ENCODE data around the gene AMBRA1.

The AMBRA1 gene

DNA sequence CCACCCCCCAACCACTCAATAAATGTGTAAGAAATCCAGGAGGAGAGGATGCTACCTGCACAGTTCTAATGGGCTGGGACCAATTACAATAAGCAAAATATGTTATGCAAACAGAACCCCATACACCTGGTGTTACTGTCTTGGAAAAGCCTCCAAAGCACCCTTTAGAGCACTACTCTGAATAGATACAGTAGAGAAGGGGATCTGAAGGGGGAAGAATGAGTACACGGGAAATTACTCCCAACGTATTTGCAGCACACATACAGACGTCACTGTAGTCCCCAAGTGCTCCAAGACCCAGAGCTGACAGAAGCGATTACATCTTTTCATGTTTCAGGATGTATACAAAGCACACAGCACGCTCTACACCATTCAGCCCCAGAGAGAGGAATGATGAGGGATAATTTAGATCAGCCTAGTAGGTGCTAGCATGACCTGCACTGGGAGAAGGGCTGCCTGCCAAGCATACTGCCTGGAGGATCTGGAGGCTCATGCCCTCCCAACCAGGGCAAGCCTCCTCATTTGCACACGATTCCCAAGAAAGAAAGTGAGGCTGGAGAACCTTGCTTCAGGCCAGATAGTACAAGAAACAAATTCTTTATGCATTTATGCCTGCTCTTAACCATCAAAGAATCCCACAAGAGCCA, 63.8 kb downstream of the AMBRA1 start:
- Mint-ChIP-seq H3K27me3 (ENCODE audit: low read depth, poor library complexity) (no peaks in the 10 kb centered on the region), H3K36me3 (ENCODE audit: low read depth) (peaks cover 43% of the 10 kb centered on the region), H3K4me1 (peaks cover 12% of the 10 kb centered on the region), H3K4me3 (no peak overlapping the region), H3K9me3 (peaks cover 12% of the 10 kb centered on the region), H3K27ac (no peak overlapping the region)
- no peak for DNase-seq
- TF ChIP-seq CTCF (IDR thresholded peaks at IDR 0.05) = no peak

GRCh38 chr11:46529095-46529905, 64.5 kb downstream of the AMBRA1 start:
- no peak overlapping the region for H3K4me3 Mint-ChIP-seq
- H3K36me3 Mint-ChIP-seq (ENCODE audit: low read depth) = peaks cover 43% of the 10 kb centered on the region
- H3K4me1 Mint-ChIP-seq = peaks cover 8% of the 10 kb centered on the region
- H3K27me3 Mint-ChIP-seq (ENCODE audit: low read depth, poor library complexity) = no peaks in the 10 kb centered on the region
- peak; percentile 74 for DNase-seq
- H3K27ac Mint-ChIP-seq = no peak overlapping the region
- peak; percentile 86 for TF ChIP-seq CTCF (IDR thresholded peaks at IDR 0.05)
- peaks cover 12% of the 10 kb centered on the region for H3K9me3 Mint-ChIP-seq

DNA sequence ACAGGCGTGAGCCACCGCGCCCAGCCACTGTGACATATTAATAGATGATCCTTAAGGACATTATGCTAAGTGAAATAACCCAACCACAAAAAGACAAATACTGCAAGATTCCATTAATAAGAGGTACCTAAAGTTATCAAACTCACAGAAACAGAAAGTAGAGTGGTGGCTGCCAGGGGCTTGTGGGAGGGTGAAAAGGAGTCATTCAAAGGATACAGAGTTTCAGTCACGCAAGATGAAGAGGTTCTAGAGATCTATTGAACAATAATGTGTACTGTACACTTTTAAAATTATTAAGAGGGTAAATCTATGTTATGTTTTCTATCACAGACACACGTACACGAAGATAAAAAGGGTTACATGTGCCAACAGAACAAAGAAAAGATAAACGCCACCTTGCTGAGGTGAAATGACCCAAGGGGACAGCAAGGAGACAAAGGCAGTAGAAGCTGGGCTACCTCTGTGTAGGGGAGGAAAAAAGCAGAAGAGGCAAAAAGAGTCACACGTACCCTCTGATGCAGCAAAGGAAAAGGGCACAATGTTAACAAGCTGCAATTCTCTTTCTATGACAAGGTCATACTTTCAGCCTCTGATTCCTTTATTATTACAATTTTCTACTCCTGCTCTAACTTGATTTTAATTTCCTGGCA, 65.3 kb downstream of the AMBRA1 start:
- no peak for TF ChIP-seq CTCF (IDR thresholded peaks at IDR 0.05)
- Mint-ChIP-seq H3K27ac (no peak overlapping the region), H3K36me3 (ENCODE audit: low read depth) (peaks cover 43% of the 10 kb centered on the region), H3K4me3 (no peak overlapping the region), H3K4me1 (peaks cover 5% of the 10 kb centered on the region), H3K27me3 (ENCODE audit: low read depth, poor library complexity) (no peaks in the 10 kb centered on the region), H3K9me3 (peaks cover 12% of the 10 kb centered on the region)
- DNase-seq = no peak

DNA sequence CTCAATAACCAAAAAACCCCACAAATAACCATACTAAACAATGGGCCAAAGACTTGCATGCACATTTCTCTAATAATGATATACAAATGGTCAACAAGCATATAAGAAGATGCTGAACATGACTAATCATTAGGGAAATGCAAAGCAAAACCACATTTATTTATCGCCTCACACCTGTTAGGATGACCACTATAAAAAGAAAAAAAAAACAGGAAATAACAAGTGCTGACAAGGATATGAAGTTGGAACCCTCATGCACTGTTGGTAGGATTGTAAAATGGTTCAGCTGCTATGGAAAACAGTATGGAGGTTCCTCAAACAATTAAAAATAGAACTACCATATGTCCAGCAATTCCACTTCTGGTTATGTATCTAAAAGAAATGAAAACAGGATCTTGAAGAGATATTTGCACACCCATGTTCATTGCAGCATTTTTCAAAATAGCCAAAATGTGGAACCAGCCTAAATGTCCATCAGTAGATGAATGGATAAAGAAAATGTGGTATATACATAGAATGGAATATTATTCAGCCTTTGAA, 66.2 kb downstream of the AMBRA1 start:
- Mint-ChIP-seq H3K9me3 (peaks cover 12% of the 10 kb centered on the region), H3K27me3 (ENCODE audit: low read depth, poor library complexity) (no peaks in the 10 kb centered on the region), H3K4me1 (peaks cover 11% of the 10 kb centered on the region), H3K27ac (no peak overlapping the region), H3K4me3 (no peak overlapping the region), H3K36me3 (ENCODE audit: low read depth) (peaks cover 36% of the 10 kb centered on the region)
- DNase-seq = no peak
- no peak for TF ChIP-seq CTCF (IDR thresholded peaks at IDR 0.05)

DNA sequence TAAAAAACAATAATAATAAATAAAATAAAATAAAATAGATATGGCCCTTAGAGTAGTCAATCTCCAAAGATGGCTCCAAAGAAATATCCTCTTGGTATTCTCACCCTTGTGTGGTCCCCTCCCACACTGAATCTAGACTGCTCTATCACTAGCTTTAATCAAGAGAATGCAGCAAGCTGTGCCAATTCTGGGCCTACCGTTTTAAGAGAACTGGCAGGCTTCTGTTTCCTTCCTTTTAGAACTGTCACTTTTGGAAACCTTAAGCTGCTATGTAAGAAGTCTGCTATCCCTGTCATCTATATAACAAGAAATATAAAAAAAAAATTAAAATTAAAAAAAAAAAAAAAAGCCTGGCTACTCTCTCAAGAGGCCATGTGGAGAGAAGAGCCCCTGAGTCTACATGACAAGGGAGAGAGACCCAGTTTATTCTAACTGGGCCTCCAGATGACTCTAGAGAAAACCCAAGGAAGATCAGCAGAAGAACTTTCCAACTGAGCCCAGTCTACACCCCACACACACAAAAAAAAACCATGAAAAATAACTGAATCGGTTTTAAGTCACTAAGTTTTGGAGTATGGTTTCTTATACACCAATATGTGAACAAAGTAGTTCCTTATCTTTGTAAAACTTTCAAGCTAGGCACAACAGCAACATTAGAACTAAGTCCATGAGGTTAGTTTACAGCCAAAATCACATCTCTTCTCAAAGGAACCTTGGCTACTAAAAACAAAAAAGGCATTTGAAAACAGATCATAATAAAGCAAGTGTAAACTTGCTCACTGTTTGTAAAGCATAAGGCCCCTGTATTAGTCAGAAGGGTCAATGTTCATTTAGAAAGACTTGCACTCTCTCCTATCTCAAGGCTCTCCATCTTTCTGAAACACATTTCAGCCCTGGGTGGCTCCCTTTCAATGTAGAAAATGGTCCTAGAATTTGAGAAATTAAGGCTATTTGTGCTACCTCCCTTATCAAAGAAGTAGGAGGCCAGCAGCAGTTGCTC, 67.3 kb downstream of the AMBRA1 start:
- H3K27me3 Mint-ChIP-seq (ENCODE audit: low read depth, poor library complexity) = no peaks in the 10 kb centered on the region
- no peak for TF ChIP-seq CTCF (IDR thresholded peaks at IDR 0.05)
- peaks cover 33% of the 10 kb centered on the region for H3K36me3 Mint-ChIP-seq (ENCODE audit: low read depth)
- peaks cover 12% of the 10 kb centered on the region for H3K9me3 Mint-ChIP-seq
- no peak overlapping the region for H3K4me3 Mint-ChIP-seq
- no peak for DNase-seq
- H3K4me1 Mint-ChIP-seq = peaks cover 13% of the 10 kb centered on the region
- H3K27ac Mint-ChIP-seq = no peak overlapping the region

Data from nephron progenitor cell (in vitro differentiated cells).